CD14-positive monocyte (primary cell): ENCODE measurements around the gene DCDC2. TPM values are rescaled to one million over a fixed set of nuclear protein-coding genes. Genes with fewer than 3 reads are reported as not detected.
"Not testable (repeated sequence)": the region's sequence is repeated elsewhere in the genome, so short reads cannot be mapped to it uniquely, and the experiment has no call there.

Source experiments
- DNase-seq, 3 donors: peaks; one replicate each; pipeline ENCODE4 v3.0.0-alpha.2; 2011 to 2022
- H2AFZ ChIP-seq: 2 replicates; pipeline ENCODE4 v1.6.0; 2012; ENCODE audit warnings: mild to moderate bottlenecking, low read depth, low read length, inconsistent platforms; ENCODE audit not compliant: insufficient read depth, poor library complexity, severe bottlenecking
- H3K27ac ChIP-seq, 2 donors: 1 replicate in 1 of 2; 2 replicates in 1 of 2; pipeline ENCODE4 v1.5.1; 2012 to 2013; ENCODE audit warnings: low read length in 2 of 2, control low read depth in 1 of 2, inconsistent platforms in 1 of 2, low read depth in 1 of 2, mild to moderate bottlenecking in 1 of 2
- H3K27me3 ChIP-seq, 2 donors: one replicate each; pipeline versions ENCODE4 v1.6.0 to v1.6.1; 2011 to 2013; ENCODE audit warnings: low read length in 2 of 2; ENCODE audit not compliant: control insufficient read depth in 2 of 2, insufficient read depth in 2 of 2
- H3K36me3 ChIP-seq, 2 donors: replicated peaks in 1 of 2; 1 replicate in 1 of 2; 2 replicates in 1 of 2; pipeline versions ENCODE4 v1.5.1 to v1.6.1; 2012 to 2013; ENCODE audit warnings: low read length in 2 of 2, control low read depth in 1 of 2, inconsistent platforms in 1 of 2, mild to moderate bottlenecking in 1 of 2; ENCODE audit not compliant: insufficient read depth in 2 of 2, control insufficient read depth in 1 of 2
- H3K4me1 ChIP-seq, 2 donors: 1 replicate in 1 of 2; 2 replicates in 1 of 2; pipeline versions ENCODE4 v1.5.1 to v1.6.1; 2012 to 2013; ENCODE audit warnings: low read length in 2 of 2, control low read depth in 1 of 2, inconsistent platforms in 1 of 2, mild to moderate bottlenecking in 1 of 2, moderate library complexity in 1 of 2; ENCODE audit not compliant: insufficient read depth in 2 of 2, control insufficient read depth in 1 of 2
- H3K4me2 ChIP-seq: replicated peaks from 2 replicates; pipeline ENCODE3; 2012; ENCODE audit warnings: low read length, moderate library complexity, mild to moderate bottlenecking; ENCODE audit not compliant: poor library complexity, severe bottlenecking; ENCODE audit errors: extremely low read depth
- H3K4me3 ChIP-seq, 3 experiments: fragments of 200-600 bp in 1 of 3; sonication (generic) in 1 of 3; replicated peaks in 1 of 3; 1 replicate in 2 of 3; 2 replicates in 1 of 3; pipeline ENCODE4 v1.5.1; 2011 to 2013; ENCODE audit warnings: low read length in 3 of 3, mild to moderate bottlenecking in 3 of 3, control low read depth in 2 of 3, low read depth in 2 of 3, inconsistent platforms in 1 of 3, moderate library complexity in 1 of 3
- H3K79me2 ChIP-seq: 2 replicates; pipeline ENCODE4 v1.6.0; 2012; ENCODE audit warnings: mild to moderate bottlenecking, control low read depth, inconsistent platforms, low read length, moderate library complexity; ENCODE audit not compliant: insufficient read depth
- H3K9ac ChIP-seq: 2 replicates; pipeline ENCODE4 v1.6.0; 2017; ENCODE audit warnings: low read length, mild to moderate bottlenecking; ENCODE audit not compliant: insufficient read depth, poor library complexity, severe bottlenecking
- H3K9me3 ChIP-seq, 2 donors: replicated peaks in 1 of 2; 1 replicate in 1 of 2; 2 replicates in 1 of 2; pipeline versions ENCODE4 v1.5.1 to v1.6.1; 2012 to 2013; ENCODE audit warnings: low read length in 2 of 2, control low read depth in 1 of 2; ENCODE audit not compliant: control insufficient read depth in 1 of 2, insufficient read depth in 1 of 2
- H4K20me1 ChIP-seq: 2 replicates; pipeline ENCODE4 v1.6.0; 2012; ENCODE audit warnings: mild to moderate bottlenecking, low read length, control low read depth, moderate library complexity; ENCODE audit not compliant: insufficient read depth
- H3K27ac Mint-ChIP-seq, 7 donors: one replicate each; pipeline ENCODE4 v1.8.0; 2020; ENCODE audit warnings: mild to moderate bottlenecking in 7 of 7, mixed read lengths in 7 of 7, moderate library complexity in 6 of 7, inconsistent platforms in 2 of 7
- H3K27me3 Mint-ChIP-seq, 3 donors: one replicate each; pipeline ENCODE4 v1.8.0; 2021 to 2022; ENCODE audit warnings: low read depth in 3 of 3, mild to moderate bottlenecking in 3 of 3, mixed read lengths in 3 of 3, moderate library complexity in 3 of 3, inconsistent platforms in 1 of 3
- H3K36me3 Mint-ChIP-seq, 2 donors: one replicate each; pipeline ENCODE4 v1.8.0; 2020; ENCODE audit warnings: mixed read lengths in 2 of 2, inconsistent platforms in 1 of 2, mild to moderate bottlenecking in 1 of 2
- H3K4me1 Mint-ChIP-seq: one replicate; pipeline ENCODE4 v1.8.0; 2020; ENCODE audit warnings: mild to moderate bottlenecking, mixed read lengths
- H3K4me3 Mint-ChIP-seq, 2 donors: one replicate each; pipeline ENCODE4 v1.8.0; 2020; ENCODE audit warnings: mild to moderate bottlenecking in 2 of 2, mixed read lengths in 2 of 2, moderate library complexity in 1 of 2
- H3K9me3 Mint-ChIP-seq, 7 donors: one replicate each; pipeline ENCODE4 v1.8.0; 2020 to 2022; ENCODE audit warnings: mixed read lengths in 7 of 7, mild to moderate bottlenecking in 6 of 7, moderate library complexity in 6 of 7, inconsistent platforms in 2 of 7
- CTCF ChIP-seq: fragments of 200-600 bp; IDR thresholded peaks from one replicate; pipeline ENCODE4 v1.8.0; 2022; ENCODE audit warnings: antibody characterized with exemption, mild to moderate bottlenecking
- WGBS: methylation state at CpG from one replicate; pipeline ENCODE4 v1.1.5; 2013; ENCODE audit warnings: missing lambda C conversion rate; ENCODE audit not compliant: insufficient coverage; 5-methylcytosine and 5-hydroxymethylcytosine counted together
- intact Hi-C, 2 donors: fragments of 100-400 bp; cut with micrococcal nuclease; formaldehyde crosslinking; loops; one replicate each; pipeline versions ENCODE4 v1.15.0 to v1.15.1; 2023
- polyA plus RNA-seq, 3 donors: library from polyadenylated mRNA; depleted of rRNA in 1 of 3; unstranded in 2 of 3; stranded (reverse) in 1 of 3; fragments of 300-500 nt in 2 of 3; fragments of >200 nt in 1 of 3; fragmentation: Illumina TruSeq in 2 of 3; gene quantifications; 1 replicate in 2 of 3; 2 replicates in 1 of 3; pipeline ENCODE4 v1.2.3, GENCODE V29; 2012 to 2021

The DCDC2 gene
- polyA plus RNA-seq, 3 donors, result not detected

GRCh38 chr6:24401458-24401857 lies 43.6 kb upstream of the DCDC2 start:
- H3K4me3 ChIP-seq, result no peak overlapping the region
- H3K36me3 ChIP-seq, result peaks cover 6 to 15% of the 10 kb centered on the region in 2 donors
- H3K4me1 ChIP-seq, result peaks cover 9 to 21% of the 10 kb centered on the region in 2 donors
- peaks cover 0 to 4% of the 10 kb centered on the region in 2 donors for H3K27me3 ChIP-seq
- no peak overlapping the region for H3K27ac ChIP-seq
- H3K4me1 Mint-ChIP-seq, result peaks cover 29% of the 10 kb centered on the region
- H3K4me3 Mint-ChIP-seq, result no peak overlapping the region
- H2AFZ ChIP-seq, result no peak overlapping the region
- H3K9me3 ChIP-seq, result peaks cover 0 to 3% of the 10 kb centered on the region in 2 donors
- H3K27me3 Mint-ChIP-seq, result peaks cover 11 to 20% (median 12%) of the 10 kb centered on the region in 3 donors
- peaks cover 35% of the 10 kb centered on the region for H3K79me2 ChIP-seq
- no peak overlapping the region for H3K4me2 ChIP-seq
- peaks cover 10% of the 10 kb centered on the region for H4K20me1 ChIP-seq
- peaks cover 2 to 12% of the 10 kb centered on the region in 2 donors for H3K36me3 Mint-ChIP-seq
- 100% methylated on average over 1 of the region's 4 CpGs for WGBS
- H3K9me3 Mint-ChIP-seq, result peaks cover 0 to 7% (median 4%) of the 10 kb centered on the region in 7 donors
- DNase-seq, result no peak
- H3K27ac Mint-ChIP-seq, result no peak overlapping the region
- TF ChIP-seq CTCF, result no peak
- no peak overlapping the region for H3K9ac ChIP-seq
- intact Hi-C loops, result no loop called here

GRCh38 chr6:24400045-24401039 lies 42.5 kb upstream of the DCDC2 start:
- H3K9ac ChIP-seq, H3K36me3 Mint-ChIP-seq, H3K27ac ChIP-seq, H3K4me2 ChIP-seq, H3K4me3 ChIP-seq, H4K20me1 ChIP-seq, H3K36me3 ChIP-seq, H3K27me3 ChIP-seq, DNase-seq, intact Hi-C loops, H3K9me3 ChIP-seq: not testable (repeated sequence)
- peaks cover 29% of the 10 kb centered on the region for H3K79me2 ChIP-seq
- Mint-ChIP-seq H3K27me3 (peaks cover 10 to 20% (median 12%) of the 10 kb centered on the region in 3 donors), H3K27ac (peak overlapping the region in 1 of 7 donors; percentile 6), H3K9me3 (peaks cover 0 to 10% (median 5%) of the 10 kb centered on the region in 7 donors), H3K4me3 (peak overlapping the region in 1 of 2 donors; percentile 57), H3K4me1 (peaks cover 31% of the 10 kb centered on the region)
- peak overlapping the region; percentile 42 for H2AFZ ChIP-seq
- 28% methylated on average over 4 of the region's 17 CpGs for WGBS
- peaks cover 12 to 23% of the 10 kb centered on the region in 2 donors for H3K4me1 ChIP-seq
